Urinary bladder (tissue), 4 donors: ENCODE data around the gene NTNG1. TPM values are rescaled to one million over a fixed set of nuclear protein-coding genes. Genes with fewer than 3 reads are reported as not detected.
"Not testable (repeated sequence)": the region's sequence is repeated elsewhere in the genome, so short reads cannot be mapped to it uniquely, and the experiment has no call there.

Experiments used
- DNase-seq: peaks from one replicate; pipeline ENCODE4 v3.0.0-alpha.2; 2015; ENCODE audit errors: extremely low spot score
- H3K27ac ChIP-seq: one replicate; pipeline ENCODE4 v1.5.1; 2013; ENCODE audit warnings: low read depth, mild to moderate bottlenecking, moderate library complexity
- H3K36me3 ChIP-seq: one replicate; pipeline ENCODE4 v1.6.1; 2013; ENCODE audit warnings: mild to moderate bottlenecking, moderate library complexity; ENCODE audit not compliant: insufficient read depth
- H3K4me1 ChIP-seq: one replicate; pipeline ENCODE4 v1.6.1; 2013; ENCODE audit warnings: mild to moderate bottlenecking, moderate library complexity; ENCODE audit not compliant: insufficient read depth
- H3K4me3 ChIP-seq: one replicate; pipeline ENCODE4 v1.5.1; 2013; ENCODE audit warnings: low read depth, low read length
- WGBS: extraction: QIAGEN DNeasy Blood & Tissue Kit; methylation state at CpG from one replicate; pipeline ENCODE4 v1.1.7; 2013; 5-methylcytosine and 5-hydroxymethylcytosine counted together
- polyA plus RNA-seq: library from polyadenylated mRNA; stranded (reverse); fragments of 200-250 nt; gene quantifications from one replicate; pipeline ENCODE4 v1.2.3, GENCODE V29; 2013
- total RNA-seq: library from RNA; depleted of rRNA; stranded (reverse); fragments of >200 nt; gene quantifications from one replicate; pipeline ENCODE4 v1.2.3, GENCODE V29; 2014
- donor health status: healthy with polysubstance abuse.
- donor health status: healthy.

Gene NTNG1
- total and polyA plus RNA-seq, 2 donors: 12.1 to 24.4 TPM

- WGBS: 81% methylated on average over 5 of the region's 5 CpGs
- H3K4me1 ChIP-seq: no peaks in the 10 kb centered on the region
- H3K27ac ChIP-seq: no peak overlapping the region
- DNase-seq: no peak
- no peak overlapping the region for H3K4me3 ChIP-seq
- H3K36me3 ChIP-seq: no peaks in the 10 kb centered on the region
Measured at GRCh38 chr1:107158496-107158895, 17.7 kb downstream of the NTNG1 start.

- Histone ChIP-seq H3K4me1 (no peaks in the 10 kb centered on the region), H3K36me3 (no peaks in the 10 kb centered on the region), H3K27ac (no peak overlapping the region), H3K4me3 (no peak overlapping the region)
- no peak for DNase-seq
- 75% methylated on average over 3 of the region's 3 CpGs for WGBS
Measured at GRCh38 chr1:107158991-107159390, 18.2 kb downstream of the NTNG1 start.

GRCh38 chr1:107162745-107163144 is 21.9 kb downstream of the NTNG1 start:
- H3K4me1 ChIP-seq: no peaks in the 10 kb centered on the region
- WGBS: 71% methylated on average over 1 of the region's 1 CpG
- no peak for DNase-seq
- no peaks in the 10 kb centered on the region for H3K36me3 ChIP-seq
- H3K4me3 ChIP-seq: no peak overlapping the region
- no peak overlapping the region for H3K27ac ChIP-seq

- not testable (repeated sequence) for H3K36me3 ChIP-seq, DNase-seq, H3K27ac ChIP-seq, H3K4me1 ChIP-seq, H3K4me3 ChIP-seq
- WGBS: 96% methylated on average over 9 of the region's 9 CpGs
Measured at GRCh38 chr1:107164901-107165300, 24.1 kb downstream of the NTNG1 start.

- Histone ChIP-seq H3K4me1 (no peaks in the 10 kb centered on the region), H3K27ac (no peak overlapping the region), H3K36me3 (no peaks in the 10 kb centered on the region), H3K4me3 (no peak overlapping the region)
- 71% methylated on average over 3 of the region's 3 CpGs for WGBS
- DNase-seq: no peak
Measured at GRCh38 chr1:107169615-107170014, 28.8 kb downstream of the NTNG1 start.

- no peak overlapping the region for H3K4me3 ChIP-seq
- WGBS: 36% methylated on average over 5 of the region's 5 CpGs
Measured at GRCh38 chr1:107171333-107171732, 30.5 kb downstream of the NTNG1 start.

GRCh38 chr1:107172450-107173170 is 31.8 kb downstream of the NTNG1 start:
- WGBS: 54% methylated on average over 5 of the region's 5 CpGs
- Histone ChIP-seq H3K4me1 (no peaks in the 10 kb centered on the region), H3K4me3 (no peak overlapping the region), H3K27ac (no peak overlapping the region), H3K36me3 (no peaks in the 10 kb centered on the region)
- DNase-seq: no peak

More at GRCh38 chr1:107171333-107171732, 30.5 kb downstream of the NTNG1 start:
- no peaks in the 10 kb centered on the region for H3K4me1 ChIP-seq
- no peak for DNase-seq
- H3K36me3 ChIP-seq: no peaks in the 10 kb centered on the region
- no peak overlapping the region for H3K27ac ChIP-seq

- no peak overlapping the region for H3K4me3 ChIP-seq
- DNase-seq: no peak
- no peaks in the 10 kb centered on the region for H3K4me1 ChIP-seq
- no peaks in the 10 kb centered on the region for H3K36me3 ChIP-seq
- no peak overlapping the region for H3K27ac ChIP-seq
- WGBS: 60% methylated on average over 1 of the region's 1 CpG
Measured at GRCh38 chr1:107175102-107175909, 34.5 kb downstream of the NTNG1 start.

GRCh38 chr1:107181253-107181969 is 40.6 kb downstream of the NTNG1 start:
- WGBS: 68% methylated on average over 5 of the region's 5 CpGs
- DNase-seq: no peak

GRCh38 chr1:107183011-107183410 is 42.2 kb downstream of the NTNG1 start:
- no peak for DNase-seq
- H3K36me3 ChIP-seq: no peaks in the 10 kb centered on the region
- 71% methylated on average over 4 of the region's 4 CpGs for WGBS
- no peaks in the 10 kb centered on the region for H3K4me1 ChIP-seq
- H3K27ac ChIP-seq: no peak overlapping the region
- no peak overlapping the region for H3K4me3 ChIP-seq

More at GRCh38 chr1:107181253-107181969, 40.6 kb downstream of the NTNG1 start:
- Histone ChIP-seq H3K4me3 (no peak overlapping the region), H3K27ac (no peak overlapping the region), H3K4me1 (no peaks in the 10 kb centered on the region), H3K36me3 (no peaks in the 10 kb centered on the region)

- no peak overlapping the region for H3K4me3 ChIP-seq
- H3K36me3 ChIP-seq: no peaks in the 10 kb centered on the region
- 74% methylated on average over 2 of the region's 2 CpGs for WGBS
- no peaks in the 10 kb centered on the region for H3K4me1 ChIP-seq
- no peak for DNase-seq
- H3K27ac ChIP-seq: no peak overlapping the region
Measured at GRCh38 chr1:107184888-107185287, 44.0 kb downstream of the NTNG1 start.

GRCh38 chr1:107187399-107187798 is 46.6 kb downstream of the NTNG1 start:
- WGBS: 59% methylated on average over 3 of the region's 3 CpGs
- Histone ChIP-seq H3K4me1 (no peaks in the 10 kb centered on the region), H3K36me3 (no peaks in the 10 kb centered on the region), H3K4me3 (no peak overlapping the region), H3K27ac (no peak overlapping the region)
- no peak for DNase-seq

GRCh38 chr1:107188160-107188559 is 47.3 kb downstream of the NTNG1 start:
- Histone ChIP-seq H3K4me1 (no peaks in the 10 kb centered on the region), H3K27ac (no peak overlapping the region), H3K4me3 (no peak overlapping the region), H3K36me3 (no peaks in the 10 kb centered on the region)
- WGBS: 97% methylated on average over 3 of the region's 3 CpGs
- no peak for DNase-seq
